Measurements from ENCODE around the gene IL3.

GRCh38 chr5:132080595-132080994, 20.1 kb downstream of the IL3 start:
- TF ChIP-seq CTCF (IDR thresholded peaks at IDR 0.05) (no peak), POLR2A (IDR thresholded peaks at IDR 0.05) (no peak)
